ENCODE results near the gene IGF1R.
A peak's percentile ranks its signal among the peaks of the same experiment; 100 is the strongest.

The IGF1R gene

GRCh38 chr15:98754657-98755022, 106.3 kb downstream of the IGF1R start:
- DNase-seq: no peak

DNA sequence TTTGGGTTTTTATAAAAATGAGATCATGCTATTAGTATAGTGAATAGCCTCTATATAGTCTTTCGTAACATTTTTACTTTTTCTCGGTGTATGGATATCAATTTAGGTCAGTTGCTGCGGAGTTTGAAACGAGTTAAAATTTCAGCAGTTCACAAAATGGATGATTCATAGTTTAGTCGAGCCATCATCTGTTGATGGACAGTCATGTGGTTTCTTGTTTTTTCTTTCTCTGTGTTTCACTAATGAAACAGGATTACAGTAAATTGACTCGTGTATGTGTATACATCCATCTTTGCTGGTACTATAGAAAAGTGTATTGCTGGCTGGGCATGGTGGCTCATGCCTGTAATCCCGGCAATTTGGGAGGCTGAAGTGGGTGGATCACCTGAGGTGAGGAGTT, 106.8 kb downstream of the IGF1R start:
- DNase-seq: no peak

GRCh38 chr15:98755781-98756180, 107.4 kb downstream of the IGF1R start:
- no peak for DNase-seq

DNA sequence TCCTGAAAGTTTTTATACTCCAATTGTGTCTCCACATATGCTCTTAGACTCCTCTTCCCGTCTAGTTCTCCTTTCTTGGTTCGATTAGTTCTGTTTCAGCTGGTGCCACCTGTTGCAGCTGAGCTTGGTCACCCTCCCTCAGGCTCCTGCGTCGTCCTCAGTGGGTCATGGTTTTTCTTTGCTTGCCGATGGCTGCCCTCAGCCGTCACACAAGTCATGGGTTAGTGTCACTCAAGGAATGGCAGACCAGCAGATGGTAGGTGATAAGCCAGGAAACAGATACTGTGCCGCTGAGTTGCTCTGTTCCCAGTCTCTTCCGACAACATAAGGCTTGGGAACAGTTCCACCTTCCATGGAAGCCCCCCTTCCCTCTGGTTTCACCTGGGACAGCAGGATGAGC, 109.9 kb downstream of the IGF1R start:
- DNase-seq: no peak

DNA sequence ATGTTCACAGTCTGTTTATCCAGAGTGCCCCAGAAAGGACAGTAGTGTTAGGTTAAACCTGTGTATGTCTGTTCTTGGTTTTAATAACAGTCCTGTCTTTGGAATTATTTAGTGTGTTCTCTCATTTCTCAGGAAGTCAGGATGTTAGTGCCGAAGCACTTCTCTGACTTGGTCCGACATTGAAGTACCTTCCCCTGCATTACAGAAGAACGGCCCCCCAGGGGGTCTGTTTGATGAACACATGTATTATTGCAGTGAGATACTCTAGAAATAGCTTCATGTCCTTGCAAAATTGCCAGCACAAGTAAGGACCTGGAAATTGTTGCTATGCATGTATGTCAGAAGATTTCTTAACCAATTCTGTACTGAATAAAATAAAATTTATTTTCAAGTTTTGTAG, 110.9 kb downstream of the IGF1R start:
- DNase-seq: no peak

DNA sequence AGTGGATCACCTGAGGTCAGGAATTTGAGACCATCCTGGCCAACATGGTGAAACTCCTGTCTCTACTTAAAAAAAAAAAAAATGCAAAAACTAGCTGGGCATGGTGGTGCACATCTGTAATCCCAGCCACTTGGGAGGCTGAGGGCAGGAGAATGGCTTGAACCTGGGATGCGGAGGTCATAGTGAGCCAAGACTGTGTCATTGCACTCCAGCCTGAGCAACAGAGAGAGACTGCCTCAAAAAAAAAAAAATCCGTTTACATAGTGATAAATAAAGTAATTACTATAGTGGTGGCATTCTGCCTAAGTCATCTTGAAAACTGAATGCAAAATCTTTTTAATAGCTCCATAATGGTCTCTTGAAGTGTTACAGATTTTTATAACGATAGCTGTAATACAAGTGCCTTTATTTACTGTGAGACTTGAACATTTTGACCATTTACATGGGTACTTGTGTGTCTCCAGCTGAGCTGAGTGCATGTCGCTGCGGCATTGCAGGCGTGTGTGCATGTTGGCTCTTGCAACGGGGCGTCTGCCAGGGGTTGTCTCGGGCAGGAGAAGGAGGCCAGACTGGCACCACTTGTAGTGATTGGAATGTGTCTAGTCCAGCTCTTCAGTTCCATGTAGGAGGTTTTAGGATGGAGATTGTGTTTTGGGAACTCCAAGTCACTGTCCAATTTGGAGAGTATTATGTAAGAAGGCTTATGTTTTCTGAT, 111.9 kb downstream of the IGF1R start:
- DNase-seq: no peak

DNA sequence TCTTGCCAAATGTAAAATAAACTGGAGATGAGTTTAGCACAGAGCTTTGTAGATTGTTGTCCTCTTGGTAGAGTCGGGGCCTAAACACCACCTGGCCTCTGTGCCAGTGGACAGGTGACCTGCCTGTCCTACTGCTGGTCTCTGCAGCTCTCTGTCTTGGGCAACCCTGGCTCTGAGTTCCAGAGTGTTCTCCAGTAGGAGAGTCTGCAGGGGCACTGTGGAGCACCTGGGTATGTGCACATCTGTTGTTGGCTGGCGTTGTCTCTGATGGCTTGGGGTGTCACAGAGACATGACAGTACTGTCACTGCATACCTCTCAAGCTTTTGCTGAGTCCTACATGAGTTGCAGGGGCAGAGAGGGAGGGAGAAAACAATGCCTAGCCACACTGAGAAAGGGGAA, 112.6 kb downstream of the IGF1R start:
- DNase-seq: no peak

DNA sequence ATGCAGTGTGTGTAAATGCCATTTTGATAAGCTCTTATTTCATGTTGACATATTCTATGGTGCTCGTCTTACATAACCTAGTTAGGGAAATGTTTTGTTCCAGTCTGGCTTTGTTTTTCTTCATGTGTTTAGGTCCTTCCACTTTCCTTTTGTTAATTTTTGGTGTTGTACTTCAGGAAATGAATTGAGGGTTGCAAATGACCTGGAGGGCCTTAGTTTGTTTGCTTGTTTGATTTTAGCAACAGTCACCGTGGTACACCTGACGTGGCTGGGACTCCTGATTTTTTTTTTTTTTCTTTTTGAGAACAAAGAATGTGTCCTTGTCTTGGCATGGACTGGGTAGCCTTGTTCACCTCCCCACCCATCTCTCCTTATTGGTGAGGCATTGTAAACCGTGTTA, 114.8 kb downstream of the IGF1R start:
- DNase-seq: no peak

DNA sequence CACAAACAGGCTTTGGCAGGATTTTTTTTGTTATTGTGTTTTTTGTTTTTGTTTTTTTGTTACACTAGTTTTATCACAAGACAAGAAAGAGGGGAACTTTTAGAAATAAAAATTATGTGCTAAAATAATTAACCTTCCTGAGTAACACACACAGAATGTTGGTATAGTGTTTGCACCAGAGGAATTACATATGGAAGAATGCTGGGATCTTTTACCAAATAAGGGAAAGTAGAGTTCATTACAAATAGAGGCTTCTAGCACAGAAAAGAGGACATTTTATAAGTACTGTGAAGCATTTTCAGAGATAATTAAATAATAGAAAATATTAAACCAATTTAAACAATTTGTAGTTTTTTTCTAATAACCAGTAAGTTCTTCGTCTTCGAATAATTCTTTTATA, 116.0 kb downstream of the IGF1R start:
- DNase-seq: no peak

GRCh38 chr15:98765610-98766009, 117.3 kb downstream of the IGF1R start:
- DNase-seq: no peak

DNA sequence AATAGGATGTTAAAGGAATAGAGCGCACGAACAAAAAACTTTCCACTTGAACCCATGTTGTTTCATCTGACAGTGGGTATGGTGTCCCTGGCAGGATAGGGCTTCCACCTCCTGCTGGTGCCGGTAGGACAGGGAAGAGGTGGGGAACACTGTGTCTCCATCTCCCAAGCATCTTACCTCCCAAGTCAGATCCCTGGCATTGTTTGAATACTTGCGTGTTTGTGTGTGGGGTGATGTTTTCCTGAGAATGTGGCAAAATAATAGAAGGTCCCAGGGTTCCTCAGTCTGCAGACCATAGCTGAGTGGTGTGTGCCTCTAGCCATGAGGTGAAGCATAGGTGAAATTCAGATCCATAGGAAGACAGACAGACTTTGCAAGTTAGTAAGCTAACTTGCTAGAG, 119.4 kb downstream of the IGF1R start:
- no peak for DNase-seq

DNA sequence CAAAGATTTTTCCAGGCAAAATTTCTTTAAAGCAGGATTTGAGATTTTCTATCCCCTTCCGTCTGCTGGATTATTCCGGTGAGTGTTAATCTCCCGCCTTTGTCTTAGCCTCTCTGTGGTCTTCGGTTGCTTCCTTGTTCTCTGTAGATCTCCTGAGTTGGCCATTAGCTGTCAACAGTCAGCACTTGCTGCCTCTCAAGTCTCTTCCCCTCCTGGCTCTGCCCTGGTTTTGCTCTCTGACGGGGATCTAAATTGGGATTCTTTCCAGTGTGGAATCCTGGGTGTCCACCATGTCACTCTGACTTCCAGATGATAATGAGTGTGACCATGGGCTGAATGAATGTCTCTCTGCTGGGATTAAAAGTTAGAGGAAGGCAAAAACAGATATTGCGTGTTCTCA, 121.5 kb downstream of the IGF1R start:
- no peak for DNase-seq

- DNase-seq: no peak
Measured at GRCh38 chr15:98770984-98771383, 122.6 kb downstream of the IGF1R start.

GRCh38 chr15:98771541-98771940, 123.2 kb downstream of the IGF1R start:
- DNase-seq: no peak

DNA sequence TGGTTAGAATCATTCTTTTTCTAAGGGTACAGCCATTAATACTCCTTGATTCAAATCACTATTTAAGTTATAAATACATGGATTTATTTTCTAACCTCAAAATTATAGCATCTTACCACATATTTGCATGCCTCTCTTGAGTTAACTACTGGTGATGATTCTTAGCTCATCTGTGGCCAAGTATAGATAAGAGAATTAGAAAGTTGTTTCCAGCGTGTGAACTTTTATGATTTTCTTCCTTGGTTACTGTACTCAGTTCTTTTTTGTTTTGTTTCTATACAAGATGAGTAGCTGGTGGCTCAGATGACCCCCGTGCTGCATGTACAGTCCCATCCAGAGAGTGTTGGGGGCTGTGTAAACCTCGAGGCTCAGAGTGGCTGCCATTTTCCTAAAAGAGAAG, 124.6 kb downstream of the IGF1R start:
- no peak for DNase-seq

DNA sequence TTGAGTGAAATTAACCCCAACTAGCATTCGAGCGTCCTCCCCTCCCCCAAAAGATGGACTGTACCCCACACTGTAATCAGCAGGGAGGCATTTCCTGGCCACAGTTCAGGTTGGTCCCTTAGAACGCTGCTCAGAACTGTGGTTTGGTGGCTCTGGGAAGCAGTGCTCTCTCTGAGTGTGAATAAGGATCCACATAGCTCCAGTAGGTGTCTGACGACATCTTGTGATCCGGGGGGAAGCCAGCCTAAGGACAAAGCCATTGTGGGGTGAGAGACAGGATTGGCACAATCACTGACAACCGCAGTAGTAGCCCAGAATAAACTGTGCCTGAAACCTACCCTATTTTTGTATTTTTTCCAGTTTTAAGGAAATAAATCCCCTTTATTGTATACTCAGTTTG, 125.3 kb downstream of the IGF1R start:
- DNase-seq: no peak

DNA sequence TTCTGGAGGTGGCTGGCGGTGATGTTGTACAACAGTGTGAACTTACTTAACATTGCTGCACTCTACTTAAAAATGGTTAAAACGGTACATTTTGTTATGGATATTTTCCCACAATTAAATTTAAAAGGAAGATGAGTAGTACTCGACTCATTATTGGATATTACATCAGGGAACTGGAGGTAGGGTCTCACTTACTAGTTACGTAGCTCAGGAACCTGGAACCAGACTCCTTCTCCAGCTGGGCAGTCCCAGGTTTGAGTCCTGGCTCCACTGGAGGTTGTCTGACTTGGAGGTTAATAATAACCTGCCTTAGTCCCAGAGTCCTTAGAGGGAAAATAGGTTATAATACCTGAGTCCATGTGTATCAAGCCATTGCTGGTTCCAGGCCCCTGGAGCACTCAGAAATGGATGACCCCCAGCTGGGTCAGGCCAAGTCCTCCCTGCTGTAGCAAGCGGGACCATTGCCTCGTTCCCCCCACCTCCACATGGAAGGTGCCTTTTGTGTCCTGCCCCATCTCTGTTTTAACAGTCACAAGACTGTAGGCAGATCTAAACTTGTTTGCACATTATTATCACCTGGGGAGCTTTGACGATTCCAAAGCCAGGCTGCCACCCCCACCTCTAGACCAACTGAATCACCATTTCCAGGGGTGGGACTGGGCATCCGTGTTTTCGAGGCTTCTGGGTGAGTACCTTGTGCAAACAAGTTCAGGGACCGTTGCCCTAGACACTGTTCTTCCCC, 126.6 kb downstream of the IGF1R start:
- no peak for DNase-seq

DNA sequence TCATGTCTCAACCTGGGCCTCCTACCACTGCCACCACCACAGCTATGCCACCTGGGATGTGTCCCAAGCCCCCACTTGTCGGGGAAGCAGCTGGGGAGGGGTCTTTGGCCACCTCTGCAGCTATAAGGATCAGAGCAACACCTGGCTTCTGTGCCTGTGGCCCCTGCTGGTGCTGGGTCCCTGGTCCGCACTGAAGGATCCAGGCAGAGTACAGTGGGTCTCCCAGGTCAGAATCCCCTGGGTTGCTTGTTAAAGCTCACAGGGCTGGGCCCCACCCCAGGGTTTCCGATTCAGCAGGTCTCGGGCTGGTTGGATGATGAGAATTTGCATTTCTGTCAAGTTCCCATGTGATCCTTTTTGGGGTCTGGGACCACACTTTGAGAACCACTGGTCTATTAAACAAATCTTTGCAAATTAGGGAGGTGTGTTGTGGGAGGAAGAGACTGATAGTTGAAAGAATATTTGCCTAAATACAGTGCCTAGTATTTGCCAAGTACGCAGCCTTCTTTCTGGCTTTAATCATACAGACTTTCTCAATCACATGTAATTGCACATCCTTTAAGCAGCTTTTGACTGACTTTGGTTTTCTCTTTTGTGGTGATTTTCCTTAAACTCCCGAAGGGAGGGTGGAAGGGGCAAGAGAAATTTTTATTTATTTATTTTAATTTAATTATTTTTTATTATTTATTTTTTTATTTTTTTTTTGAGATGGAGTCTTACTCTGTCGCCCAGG, 127.3 kb downstream of the IGF1R start:
- DNase-seq: no peak

DNA sequence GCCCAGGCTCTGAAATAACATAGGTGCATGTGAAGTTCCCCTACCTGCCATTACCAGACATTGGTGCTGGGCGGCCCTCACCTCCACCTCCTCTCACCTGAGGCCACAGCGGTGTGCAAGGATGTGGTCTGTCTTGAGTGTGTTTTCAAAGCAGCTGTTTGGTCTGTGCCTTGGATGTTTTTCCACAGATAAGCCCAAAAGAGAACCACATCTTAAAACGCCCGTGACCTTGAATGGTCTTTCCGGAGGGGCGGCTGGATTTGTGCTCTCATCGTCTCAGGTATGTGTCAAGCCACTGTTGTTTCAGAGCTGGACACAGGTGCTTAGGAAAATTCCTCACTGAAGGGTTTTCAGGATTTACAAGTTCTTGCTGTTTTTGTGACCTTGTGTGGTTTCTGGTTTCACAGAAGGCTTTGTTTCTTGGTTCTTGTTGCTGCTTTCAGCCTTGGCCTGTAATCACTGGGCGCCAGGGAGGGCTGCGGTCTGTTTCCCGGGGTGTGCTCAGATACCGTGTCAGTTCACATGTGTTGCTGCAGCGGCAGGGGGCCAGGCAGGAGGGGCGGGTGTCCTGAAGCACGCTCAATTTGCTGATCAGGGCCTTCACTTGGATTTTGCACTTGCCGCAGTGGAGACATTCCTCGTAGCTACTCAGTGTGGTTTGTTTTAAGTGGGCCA, 128.4 kb downstream of the IGF1R start:
- peak; percentile 56 for DNase-seq

DNA sequence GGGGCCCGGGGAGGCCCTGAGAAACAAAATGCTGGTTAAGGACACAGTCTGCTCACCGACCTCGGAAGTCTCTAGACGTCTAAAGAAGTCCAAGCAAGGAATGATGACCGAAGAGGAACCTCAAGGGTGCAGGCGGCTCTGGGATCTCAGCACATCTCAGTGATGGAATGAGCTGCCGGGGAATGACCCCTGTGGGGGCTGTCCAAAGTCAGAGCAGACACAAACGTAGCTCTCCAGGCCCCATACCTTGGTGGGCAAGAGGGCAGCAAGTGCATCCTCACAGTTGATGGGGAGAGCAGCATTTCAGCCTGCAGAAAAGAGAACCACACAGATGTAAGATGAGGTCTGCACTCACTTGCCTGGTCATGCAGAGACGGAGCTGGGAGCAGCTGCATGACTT, 129.1 kb downstream of the IGF1R start:
- DNase-seq: no peak

DNA sequence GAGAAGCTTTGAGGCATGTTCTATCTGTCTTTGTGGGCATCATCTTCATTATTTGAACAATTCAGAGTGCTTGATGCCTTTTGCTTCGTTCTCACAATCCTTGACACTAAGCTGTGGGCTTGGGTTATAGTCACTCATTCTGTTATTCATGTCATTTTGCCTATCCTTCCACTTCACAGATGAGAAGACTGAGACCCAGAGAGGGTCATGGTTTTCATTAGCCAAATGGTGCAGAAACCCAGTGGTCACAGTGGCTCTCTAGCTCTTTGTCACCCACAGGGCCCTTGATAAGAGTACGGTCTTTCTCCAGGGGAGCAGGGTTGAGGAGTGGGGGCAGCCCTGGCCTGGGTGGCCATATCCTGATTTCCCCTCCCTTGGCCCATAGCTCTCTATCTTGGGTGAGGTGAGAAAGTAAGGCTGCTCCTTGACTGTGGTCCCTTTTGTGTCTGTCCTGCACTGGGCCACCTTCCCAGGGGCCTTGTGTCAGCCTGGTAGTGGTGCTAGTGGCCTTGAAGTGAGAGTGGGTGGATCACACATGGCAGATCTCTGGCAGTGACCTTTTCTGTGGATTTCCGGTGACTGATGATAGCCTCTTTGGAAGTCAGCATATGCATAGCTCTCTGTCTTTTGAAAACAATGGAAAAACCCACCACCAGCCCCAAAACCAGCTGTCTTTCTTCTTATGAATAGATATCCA, 130.1 kb downstream of the IGF1R start:
- DNase-seq: no peak

DNA sequence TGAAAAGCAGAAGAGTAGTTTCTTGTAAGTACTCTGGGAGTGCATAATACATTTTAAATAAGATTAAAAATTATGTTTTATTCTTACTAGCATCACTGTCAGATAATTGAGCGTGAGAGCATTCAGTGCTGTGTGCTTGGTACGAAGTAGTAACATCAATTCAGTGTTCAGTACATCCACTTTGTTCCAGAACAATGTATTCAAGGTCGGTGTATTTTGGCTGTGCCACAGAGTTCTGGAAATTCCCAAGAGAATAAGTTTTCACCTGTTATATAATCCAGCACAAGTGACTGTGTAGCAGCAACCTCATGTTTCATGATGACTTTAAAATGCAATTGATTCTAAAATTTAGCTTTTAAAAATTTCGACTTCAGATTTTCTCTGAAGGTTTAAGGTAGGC, 130.6 kb downstream of the IGF1R start:
- DNase-seq: no peak
